HepG2 (cell line): ENCODE measurements around the gene NSFL1C. TPM values are rescaled to one million over a fixed set of nuclear protein-coding genes. Genes with fewer than 3 reads are reported as not detected.

Experiments used
- ATF4 ChIP-seq, 2 experiments: fragments of 450-650 bp in 1 of 2; sonication (generic) in 1 of 2; formaldehyde crosslinking; IDR thresholded peaks; 2 replicates each; pipeline versions ENCODE4 v1.5.0 to v1.8.0; 2020 to 2022; ENCODE audit warnings: mild to moderate bottlenecking in 1 of 2, missing genetic modification reagents in 1 of 2
- CBFB ChIP-seq: sonication (generic); formaldehyde crosslinking; IDR thresholded peaks from 2 replicates; pipeline ENCODE4 v1.4.0; 2020; ENCODE audit warnings: missing genetic modification reagents
- CENPBD1 ChIP-seq: sonication (generic); formaldehyde crosslinking; IDR thresholded peaks from 2 replicates; pipeline ENCODE4 v1.8.0; 2022; ENCODE audit warnings: missing genetic modification reagents, low read depth, mild to moderate bottlenecking, borderline replicate concordance
- FOXA1 ChIP-seq, 2 experiments: fragments of 450-650 bp in 1 of 2; sonication (generic) in 1 of 2; formaldehyde crosslinking in 1 of 2; IDR thresholded peaks; 2 replicates each; pipeline versions ENCODE4 v1.4.0 to v1.6.1; 2016 to 2020; ENCODE audit warnings: missing genetic modification reagents in 1 of 2
- KDM1A ChIP-seq: IDR thresholded peaks from 2 replicates; pipeline ENCODE4 v1.6.1; 2016; ENCODE audit warnings: missing compliant biosample characterization
- MAFF ChIP-seq: IDR thresholded peaks from 2 replicates; pipeline ENCODE4 v1.6.1; 2011; ENCODE audit warnings: low read depth, low read length, improper control_type of control experiment
- NRL ChIP-seq: sonication (generic); formaldehyde crosslinking; IDR thresholded peaks from 2 replicates; pipeline ENCODE4 v1.5.0; 2020; ENCODE audit warnings: missing genetic modification reagents, mild to moderate bottlenecking, moderate library complexity, borderline replicate concordance
- PPARG ChIP-seq: conservative IDR thresholded peaks from 2 replicates; pipeline ENCODE4 v1.6.1; 2016; ENCODE audit warnings: missing biosample characterization, missing genetic modification reagents
- RBAK ChIP-seq: sonication (generic); formaldehyde crosslinking; IDR thresholded peaks from 2 replicates; pipeline ENCODE4 v1.5.1; 2020; ENCODE audit warnings: mild to moderate bottlenecking, missing genetic modification reagents
- RERE ChIP-seq: IDR thresholded peaks from 2 replicates; pipeline ENCODE4 v1.6.1; 2016; ENCODE audit warnings: low read depth, missing genetic modification reagents, missing compliant biosample characterization
- RXRB ChIP-seq: IDR thresholded peaks from 2 replicates; pipeline ENCODE4 v1.6.1; 2016; ENCODE audit warnings: borderline replicate concordance, missing genetic modification reagents, missing compliant biosample characterization
- USF2 ChIP-seq, 2 experiments: sonication (generic) in 1 of 2; formaldehyde crosslinking in 1 of 2; IDR thresholded peaks; 2 replicates each; pipeline versions ENCODE4 v1.5.1 to v1.6.1; 2011 to 2020; ENCODE audit warnings: borderline replicate concordance in 1 of 2, low read depth in 1 of 2, low read length in 1 of 2, mild to moderate bottlenecking in 1 of 2, missing genetic modification reagents in 1 of 2, moderate library complexity in 1 of 2
- ZNF138 ChIP-seq: sonication (generic); formaldehyde crosslinking; IDR thresholded peaks from 2 replicates; pipeline ENCODE4 v1.5.0; 2020; ENCODE audit warnings: mild to moderate bottlenecking, low read depth, missing genetic modification reagents
- ZNF234 ChIP-seq: sonication (generic); formaldehyde crosslinking; conservative IDR thresholded peaks from 2 replicates; pipeline ENCODE4 v1.5.1; 2020; ENCODE audit warnings: mild to moderate bottlenecking, missing genetic modification reagents
- ZNF367 ChIP-seq: sonication (generic); formaldehyde crosslinking; IDR thresholded peaks from 2 replicates; pipeline ENCODE4 v1.4.0; 2020; ENCODE audit warnings: missing genetic modification reagents, borderline replicate concordance
- ZNF562 ChIP-seq: sonication (generic); formaldehyde crosslinking; IDR thresholded peaks from 2 replicates; pipeline ENCODE4 v1.8.0; 2022; ENCODE audit warnings: missing genetic modification reagents, borderline replicate concordance
- ZNF75D ChIP-seq: sonication (generic); formaldehyde crosslinking; IDR thresholded peaks from 2 replicates; pipeline ENCODE4 v1.8.1; 2023; ENCODE audit warnings: missing genetic modification reagents, mild to moderate bottlenecking, borderline replicate concordance
- polyA plus RNA-seq, 8 experiments: library from polyadenylated mRNA; depleted of rRNA in 3 of 8; stranded (reverse) in 7 of 8; unstranded in 1 of 8; fragments of >200 nt; fragmentation: Illumina TruSeq in 4 of 8; extraction: Trizol in 4 of 8; gene quantifications; 2 replicates each; pipeline versions ENCODE4 v1.2.1 to v1.2.3, GENCODE V29; 2011 to 2016; ENCODE audit warnings: low read depth in 4 of 8, missing spikeins in 1 of 8, mixed read lengths in 1 of 8; ENCODE audit not compliant: insufficient read depth in 1 of 8
- total RNA-seq, 5 experiments: library from RNA; depleted of rRNA; stranded (reverse); fragments of >200 nt; fragmentation: Illumina TruSeq; extraction: Trizol; gene quantifications; 2 replicates each; pipeline ENCODE4 v1.2.3, GENCODE V29; 2016; ENCODE audit warnings: low read depth in 1 of 5

Gene NSFL1C
- total and polyA plus RNA-seq, 2 of the 13 experiments (the other 11 are each of a cell fraction or from before 2014, with no cell fraction given) = 22.9 to 62.7 TPM

- TF ChIP-seq PPARG (CRISPR knock-in tag) = peak; percentile 65; the same call in 1 of the 2 replicates
- peak; percentile 92 for TF ChIP-seq ZNF138 (CRISPR knock-in tag)
- no peak for TF ChIP-seq ZNF75D (CRISPR knock-in tag)
- TF ChIP-seq RXRB (CRISPR knock-in tag) = peak; percentile 81
- no peak for TF ChIP-seq CENPBD1
- TF ChIP-seq KDM1A (CRISPR knock-in tag) = peak; percentile 69; the same call in 1 of the 2 replicates
- TF ChIP-seq USF2 (IDR thresholded peaks at IDR 0.05; ENCODE audit: low read depth, low read length) = no peak
- TF ChIP-seq USF2 (CRISPR knock-in tag; IDR thresholded peaks at IDR 0.05; ENCODE audit: borderline replicate concordance) = no peak
- TF ChIP-seq MAFF = no peak
- TF ChIP-seq NRL (CRISPR knock-in tag) = no peak
- TF ChIP-seq ZNF367 (CRISPR knock-in tag) = no peak
- no peak for TF ChIP-seq ATF4 (CRISPR knock-in tag; IDR thresholded peaks at IDR 0.05)
- TF ChIP-seq ZNF562 (CRISPR knock-in tag) = no peak
- no peak for TF ChIP-seq RBAK (CRISPR knock-in tag)
- 0 out of 2 replicates have a peak, but pooled peaks have one; percentile 66 for TF ChIP-seq RERE
- TF ChIP-seq CBFB = peak; percentile 89; the same call in 1 of the 2 replicates
- TF ChIP-seq FOXA1 (IDR thresholded peaks at IDR 0.05) = no peak
- TF ChIP-seq FOXA1 (CRISPR knock-in tag; IDR thresholded peaks at IDR 0.05) = peak; percentile 89
- TF ChIP-seq ZNF234 (CRISPR knock-in tag) = peak; percentile 75
These were observed 73.7 kb downstream of the NSFL1C start, which contains the start of gene FKBP1A (continued) for GRCh38 chr20:1392693-1393506.
